K562 (cell line): ENCODE data around the gene IGSF3. TPM values are rescaled to one million over a fixed set of nuclear protein-coding genes. Genes with fewer than 3 reads are reported as not detected.
A peak's percentile ranks its signal among the peaks of the same experiment; 100 is the strongest.
"Not testable (repeated sequence)": the region's sequence is repeated elsewhere in the genome, so short reads cannot be mapped to it uniquely, and the experiment has no call there.

ENCODE experiments used
- CBFA2T2 ChIP-seq: fragments of 450-650 bp; conservative IDR thresholded peaks from 2 replicates; pipeline ENCODE4 v1.6.1; 2017; ENCODE audit warnings: mild to moderate bottlenecking
- CBFA2T3 ChIP-seq: fragments of 450-650 bp; IDR thresholded peaks from 2 replicates; pipeline ENCODE4 v1.6.1; 2017
- CBFB ChIP-seq: sonication (generic); formaldehyde crosslinking; IDR thresholded peaks from 2 replicates; pipeline ENCODE4 v1.4.0; 2020; ENCODE audit warnings: mild to moderate bottlenecking, missing genetic modification reagents
- CTCF ChIP-seq, 3 experiments: IDR thresholded peaks in 2 of 3; conservative IDR thresholded peaks in 1 of 3; 2 replicates each; pipeline ENCODE4 v1.5.1; 2011 to 2012; ENCODE audit warnings: low read length in 3 of 3, mild to moderate bottlenecking in 3 of 3, control low read depth in 2 of 3, improper control_type of control experiment in 1 of 3, inconsistent platforms in 1 of 3, low read depth in 1 of 3, mixed read lengths in 1 of 3, moderate library complexity in 1 of 3; ENCODE audit not compliant: insufficient read depth in 2 of 3
- CTCFL ChIP-seq: IDR thresholded peaks from 2 replicates; pipeline ENCODE4 v1.6.1; 2011; ENCODE audit warnings: borderline replicate concordance, low read depth, mild to moderate bottlenecking, moderate library complexity, low read length; ENCODE audit not compliant: insufficient read depth, poor library complexity, severe bottlenecking
- DEAF1 ChIP-seq: fragments of 450-650 bp; formaldehyde crosslinking; IDR thresholded peaks from 2 replicates; pipeline ENCODE4 v1.4.0; 2020; ENCODE audit warnings: mild to moderate bottlenecking, moderate library complexity
- RAD21 ChIP-seq, 2 experiments: fragments of 250-450 bp in 1 of 2; fragments of 450-650 bp in 1 of 2; sonication (Bioruptor Pico) in 1 of 2; formaldehyde crosslinking in 1 of 2; IDR thresholded peaks in 1 of 2; conservative IDR thresholded peaks in 1 of 2; 2 replicates each; pipeline versions ENCODE4 v1.4.0 to v1.8.0; 2020 to 2022; ENCODE audit warnings: mild to moderate bottlenecking in 2 of 2, moderate library complexity in 1 of 2
- SMAD4 ChIP-seq: fragments of 250-450 bp; sonication (Bioruptor Pico); conservative IDR thresholded peaks from 2 replicates; pipeline ENCODE4 v1.8.0; 2021; ENCODE audit warnings: inconsistent platforms, mild to moderate bottlenecking, moderate library complexity
- TAL1 ChIP-seq: fragments of 450-650 bp; IDR thresholded peaks from 2 replicates; pipeline ENCODE4 v1.6.1; 2016; ENCODE audit warnings: mild to moderate bottlenecking
- TEAD1 ChIP-seq, 2 experiments: fragments of 450-650 bp in 1 of 2; sonication (generic) in 1 of 2; formaldehyde crosslinking; IDR thresholded peaks; 2 replicates each; pipeline versions ENCODE4 v1.4.0 to v1.8.0; 2020 to 2022; ENCODE audit warnings: mild to moderate bottlenecking in 2 of 2, missing genetic modification reagents in 1 of 2
- polyA plus RNA-seq, 8 experiments: library from polyadenylated mRNA; depleted of rRNA in 4 of 8; stranded (reverse) in 5 of 8; unstranded in 3 of 8; fragments of >200 nt; fragmentation: Nextera tagmentation in 2 of 8; fragmentation: Illumina TruSeq in 1 of 8; extraction: Ambion mirVana in 2 of 8; extraction: Trizol in 1 of 8; gene quantifications; 2 replicates each; pipeline versions ENCODE4 v1.2.1 to v1.2.3, GENCODE V29; 2011 to 2014; ENCODE audit warnings: inconsistent platforms in 1 of 8, missing spikeins in 1 of 8
- total RNA-seq, 7 experiments: library from RNA; depleted of rRNA in 6 of 7; stranded (reverse); fragments of >200 nt in 6 of 7; fragmentation: Illumina TruSeq in 2 of 7; extraction: Trizol in 2 of 7; gene quantifications; 2 replicates each; pipeline versions ENCODE4 v1.2.1 to v1.2.3, GENCODE V29; 2011 to 2021; ENCODE audit warnings: low replicate concordance in 1 of 7
- TF ChIP-seq, protein P1 (sequence below), 2 experiments: fragments of 450-650 bp; formaldehyde crosslinking in 1 of 2; IDR thresholded peaks; 2 replicates each; pipeline versions ENCODE4 v1.4.0 to v1.6.1; 2014 to 2020; ENCODE audit warnings: mild to moderate bottlenecking in 2 of 2, borderline replicate concordance in 1 of 2, low read depth in 1 of 2

IGSF3 gene
- total and polyA plus RNA-seq, 9 of the 15 experiments (the other 6 are each of a cell fraction or from before 2014, with no cell fraction given): 1.1 to 15.0 (median 8.3) TPM

DNA sequence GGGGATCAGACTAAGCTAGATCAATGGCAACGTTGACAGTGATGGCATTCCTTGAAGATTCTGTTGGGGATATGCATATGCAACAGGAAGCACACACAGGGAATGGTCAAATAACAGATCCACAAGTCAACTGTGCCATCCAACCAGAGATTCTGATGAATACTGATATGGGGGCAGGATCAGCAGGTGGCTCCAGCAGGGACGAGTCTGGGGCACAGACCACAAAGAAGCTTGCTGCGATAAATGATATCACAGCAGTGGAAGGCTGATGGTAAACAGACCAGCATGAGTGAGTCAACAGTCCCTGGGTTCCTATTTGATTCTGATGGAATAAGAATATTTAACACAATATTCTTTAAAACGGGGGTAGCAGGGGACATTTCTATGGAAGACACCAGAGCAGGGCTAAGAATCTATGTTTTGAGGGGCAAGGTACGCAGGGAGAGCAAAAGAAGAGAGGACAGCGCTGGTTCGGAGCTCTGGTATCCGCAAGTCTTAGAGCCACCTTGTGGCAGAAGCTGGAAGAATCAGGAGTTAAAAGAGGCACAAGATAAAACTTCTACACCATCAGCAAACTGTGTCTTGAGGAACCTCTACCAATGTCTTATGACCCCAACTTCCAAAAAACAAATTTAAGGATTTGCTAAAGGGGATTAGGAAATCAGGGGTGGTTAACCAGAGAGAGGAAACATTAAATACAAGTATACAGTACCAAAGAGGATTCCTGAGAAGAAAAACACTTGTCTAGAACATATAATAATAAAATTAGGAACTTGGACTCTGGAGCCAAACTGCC, 71.4 kb downstream of the IGSF3 start (continued):
- TF ChIP-seq DEAF1 (CRISPR knock-in tag): peak; percentile 55
- peak; percentile 70 to 72 for TF ChIP-seq RAD21 (CRISPR knock-in tag; conservative IDR thresholded peaks at IDR 0.05 in 1 of 2, IDR thresholded peaks at IDR 0.05 in 1 of 2)
- peak; percentile 63 to 69 (median 65) for TF ChIP-seq CTCF (IDR thresholded peaks at IDR 0.05 in 2 of 3, conservative IDR thresholded peaks at IDR 0.05 in 1 of 3; ENCODE audit: insufficient read depth in 2 of 3, low read depth in 1 of 3, low read length in 3 of 3)
- peak; percentile 35 for TF ChIP-seq CTCFL
- TF ChIP-seq CBFA2T2: peak; percentile 44
- peak; percentile 61 for TF ChIP-seq CBFA2T3
- 0 out of 2 replicates have a peak, but pooled peaks have one; percentile 48 for TF ChIP-seq CBFB (CRISPR knock-in tag)
- 0 out of 2 replicates have a peak, but pooled peaks have one; percentile 33 for TF ChIP-seq SMAD4 (CRISPR knock-in tag)
- TF ChIP-seq TAL1: peak; percentile 11; the same call in 1 of the 2 replicates
- peak in 1 of 2 experiments; percentile 54; a peak in 1 of 4 replicates for TF ChIP-seq TEAD1 (CRISPR knock-in tag; IDR thresholded peaks at IDR 0.05)
- TF ChIP-seq, protein P1, sequence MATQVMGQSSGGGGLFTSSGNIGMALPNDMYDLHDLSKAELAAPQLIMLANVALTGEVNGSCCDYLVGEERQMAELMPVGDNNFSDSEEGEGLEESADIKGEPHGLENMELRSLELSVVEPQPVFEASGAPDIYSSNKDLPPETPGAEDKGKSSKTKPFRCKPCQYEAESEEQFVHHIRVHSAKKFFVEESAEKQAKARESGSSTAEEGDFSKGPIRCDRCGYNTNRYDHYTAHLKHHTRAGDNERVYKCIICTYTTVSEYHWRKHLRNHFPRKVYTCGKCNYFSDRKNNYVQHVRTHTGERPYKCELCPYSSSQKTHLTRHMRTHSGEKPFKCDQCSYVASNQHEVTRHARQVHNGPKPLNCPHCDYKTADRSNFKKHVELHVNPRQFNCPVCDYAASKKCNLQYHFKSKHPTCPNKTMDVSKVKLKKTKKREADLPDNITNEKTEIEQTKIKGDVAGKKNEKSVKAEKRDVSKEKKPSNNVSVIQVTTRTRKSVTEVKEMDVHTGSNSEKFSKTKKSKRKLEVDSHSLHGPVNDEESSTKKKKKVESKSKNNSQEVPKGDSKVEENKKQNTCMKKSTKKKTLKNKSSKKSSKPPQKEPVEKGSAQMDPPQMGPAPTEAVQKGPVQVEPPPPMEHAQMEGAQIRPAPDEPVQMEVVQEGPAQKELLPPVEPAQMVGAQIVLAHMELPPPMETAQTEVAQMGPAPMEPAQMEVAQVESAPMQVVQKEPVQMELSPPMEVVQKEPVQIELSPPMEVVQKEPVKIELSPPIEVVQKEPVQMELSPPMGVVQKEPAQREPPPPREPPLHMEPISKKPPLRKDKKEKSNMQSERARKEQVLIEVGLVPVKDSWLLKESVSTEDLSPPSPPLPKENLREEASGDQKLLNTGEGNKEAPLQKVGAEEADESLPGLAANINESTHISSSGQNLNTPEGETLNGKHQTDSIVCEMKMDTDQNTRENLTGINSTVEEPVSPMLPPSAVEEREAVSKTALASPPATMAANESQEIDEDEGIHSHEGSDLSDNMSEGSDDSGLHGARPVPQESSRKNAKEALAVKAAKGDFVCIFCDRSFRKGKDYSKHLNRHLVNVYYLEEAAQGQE (IDR thresholded peaks at IDR 0.05; ENCODE audit: borderline replicate concordance): peak; percentile 58; the same call in 1 of the 2 replicates
- TF ChIP-seq, protein P1 (CRISPR knock-in tag; IDR thresholded peaks at IDR 0.05; ENCODE audit: low read depth): not testable (repeated sequence)
